Lower leg skin (tissue), 3 donors: ENCODE measurements around the gene NPDC1.

Source experiments
- POLR2A ChIP-seq, 2 donors: fragments of 450-650 bp; IDR thresholded peaks; one replicate each; pipeline ENCODE4 v1.6.1; 2016 to 2017; ENCODE audit warnings: antibody characterized with exemption in 2 of 2, mild to moderate bottlenecking in 1 of 2, moderate library complexity in 1 of 2
- TF ChIP-seq, protein P1 (sequence below), 3 donors: fragments of 450-650 bp; IDR thresholded peaks; one replicate each; pipeline ENCODE4 v1.5.1; 2016; ENCODE audit warnings: antibody characterized with exemption in 3 of 3, mild to moderate bottlenecking in 3 of 3, moderate library complexity in 2 of 3

DNA sequence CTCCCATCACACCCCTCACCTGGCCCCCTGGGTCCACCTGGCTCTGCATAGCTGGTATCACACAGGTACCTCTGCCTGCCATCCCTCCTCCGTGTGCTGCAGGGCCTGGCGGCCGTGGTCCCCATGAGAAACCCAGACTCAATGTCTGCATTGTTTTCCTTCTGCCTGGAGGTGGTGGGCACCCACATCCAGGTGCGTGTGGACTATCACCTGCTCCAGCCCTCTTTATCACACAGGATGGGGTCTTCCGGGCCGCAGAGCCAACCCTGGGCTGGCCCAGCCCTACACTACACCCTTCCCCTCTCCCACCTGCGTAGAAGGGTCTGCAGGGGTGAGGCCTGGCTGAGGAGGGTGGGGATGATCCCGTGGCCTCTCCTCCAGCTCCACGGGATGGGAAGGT, 7.1 kb downstream of the NPDC1 start:
- TF ChIP-seq, protein P1, sequence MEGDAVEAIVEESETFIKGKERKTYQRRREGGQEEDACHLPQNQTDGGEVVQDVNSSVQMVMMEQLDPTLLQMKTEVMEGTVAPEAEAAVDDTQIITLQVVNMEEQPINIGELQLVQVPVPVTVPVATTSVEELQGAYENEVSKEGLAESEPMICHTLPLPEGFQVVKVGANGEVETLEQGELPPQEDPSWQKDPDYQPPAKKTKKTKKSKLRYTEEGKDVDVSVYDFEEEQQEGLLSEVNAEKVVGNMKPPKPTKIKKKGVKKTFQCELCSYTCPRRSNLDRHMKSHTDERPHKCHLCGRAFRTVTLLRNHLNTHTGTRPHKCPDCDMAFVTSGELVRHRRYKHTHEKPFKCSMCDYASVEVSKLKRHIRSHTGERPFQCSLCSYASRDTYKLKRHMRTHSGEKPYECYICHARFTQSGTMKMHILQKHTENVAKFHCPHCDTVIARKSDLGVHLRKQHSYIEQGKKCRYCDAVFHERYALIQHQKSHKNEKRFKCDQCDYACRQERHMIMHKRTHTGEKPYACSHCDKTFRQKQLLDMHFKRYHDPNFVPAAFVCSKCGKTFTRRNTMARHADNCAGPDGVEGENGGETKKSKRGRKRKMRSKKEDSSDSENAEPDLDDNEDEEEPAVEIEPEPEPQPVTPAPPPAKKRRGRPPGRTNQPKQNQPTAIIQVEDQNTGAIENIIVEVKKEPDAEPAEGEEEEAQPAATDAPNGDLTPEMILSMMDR (IDR thresholded peaks at IDR 0.05): no peak
- no peak for TF ChIP-seq POLR2A (IDR thresholded peaks at IDR 0.05)
